Activated CD4-positive, alpha-beta T cell treated with anti-CD3 and anti-CD28 coated beads, Interleukin-2, amount 50 U/mL, for 24 hours (primary cell): ENCODE results near the gene NAP1L2.
A peak's percentile ranks its signal among the peaks of the same experiment; 100 is the strongest.
"Not testable (repeated sequence)": the region's sequence is repeated elsewhere in the genome, so short reads cannot be mapped to it uniquely, and the experiment has no call there.

Experiments
- DNase-seq, 2 donors: peaks; one replicate each; pipeline ENCODE4 v3.0.0-alpha.2; 2020; ENCODE audit warnings: low read depth in 1 of 2, low spot score in 1 of 2

The NAP1L2 gene, protein sequence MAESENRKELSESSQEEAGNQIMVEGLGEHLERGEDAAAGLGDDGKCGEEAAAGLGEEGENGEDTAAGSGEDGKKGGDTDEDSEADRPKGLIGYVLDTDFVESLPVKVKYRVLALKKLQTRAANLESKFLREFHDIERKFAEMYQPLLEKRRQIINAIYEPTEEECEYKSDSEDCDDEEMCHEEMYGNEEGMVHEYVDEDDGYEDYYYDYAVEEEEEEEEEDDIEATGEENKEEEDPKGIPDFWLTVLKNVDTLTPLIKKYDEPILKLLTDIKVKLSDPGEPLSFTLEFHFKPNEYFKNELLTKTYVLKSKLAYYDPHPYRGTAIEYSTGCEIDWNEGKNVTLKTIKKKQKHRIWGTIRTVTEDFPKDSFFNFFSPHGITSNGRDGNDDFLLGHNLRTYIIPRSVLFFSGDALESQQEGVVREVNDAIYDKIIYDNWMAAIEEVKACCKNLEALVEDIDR

DNA sequence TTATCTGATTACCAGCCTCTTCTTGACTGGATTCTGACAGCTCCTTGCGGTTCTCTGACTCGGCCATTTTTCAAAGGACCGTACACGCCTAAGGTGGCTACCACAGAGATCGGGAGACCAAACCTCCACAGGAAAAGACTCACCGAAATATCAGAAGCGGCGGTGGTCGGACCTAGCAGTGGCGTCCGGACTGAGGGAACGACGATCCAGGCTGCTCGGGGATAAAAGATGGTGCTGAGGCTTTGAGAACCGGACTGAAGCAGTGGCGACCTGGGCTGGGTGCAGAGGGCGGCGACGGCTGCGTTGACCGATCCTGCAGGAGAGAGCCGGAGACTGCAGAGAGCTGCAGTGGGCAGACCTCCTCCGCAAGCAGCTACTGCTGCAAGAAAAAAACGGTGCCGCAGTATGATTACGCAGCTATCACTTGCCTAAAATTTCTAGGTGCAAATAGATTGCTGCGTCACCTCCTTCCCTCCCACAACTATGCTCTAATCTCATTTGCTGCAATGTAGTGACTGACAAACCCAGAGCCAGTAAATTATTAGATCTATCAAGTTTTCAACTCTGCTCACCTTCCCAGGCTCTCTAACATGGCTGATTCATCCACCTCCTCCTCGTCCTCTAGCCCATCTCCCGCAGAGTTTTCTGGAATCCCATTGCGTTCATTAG lies at the start of gene NAP1L2:
Gene NAP1L2 (minus strand): TSS at position 426 of the 669 bp plus-strand sequence. CDS start 359 bp downstream, at position 67.
- peak in 1 of 2 donors; percentile 15 for DNase-seq

DNA sequence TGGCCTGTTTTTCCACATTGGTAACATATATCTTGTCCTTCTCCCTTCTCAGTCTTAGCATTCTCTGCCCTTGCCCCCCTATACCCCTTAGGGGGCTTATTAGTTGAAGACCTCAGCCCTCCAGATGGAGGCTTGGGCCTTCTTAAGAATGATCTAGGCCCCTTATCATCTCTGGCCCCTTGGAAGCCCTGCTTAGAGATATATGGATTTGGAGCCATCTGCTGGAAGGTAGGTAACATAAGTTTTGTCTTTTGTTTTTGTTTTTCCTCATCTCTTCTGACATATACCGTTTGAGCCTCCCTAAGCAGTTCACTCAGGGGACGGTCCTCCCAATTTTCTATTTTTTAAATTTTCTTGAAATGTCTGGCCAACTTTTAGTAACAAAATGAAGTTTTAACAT lies 48.3 kb upstream of the NAP1L2 start:
- no peak for DNase-seq

DNA sequence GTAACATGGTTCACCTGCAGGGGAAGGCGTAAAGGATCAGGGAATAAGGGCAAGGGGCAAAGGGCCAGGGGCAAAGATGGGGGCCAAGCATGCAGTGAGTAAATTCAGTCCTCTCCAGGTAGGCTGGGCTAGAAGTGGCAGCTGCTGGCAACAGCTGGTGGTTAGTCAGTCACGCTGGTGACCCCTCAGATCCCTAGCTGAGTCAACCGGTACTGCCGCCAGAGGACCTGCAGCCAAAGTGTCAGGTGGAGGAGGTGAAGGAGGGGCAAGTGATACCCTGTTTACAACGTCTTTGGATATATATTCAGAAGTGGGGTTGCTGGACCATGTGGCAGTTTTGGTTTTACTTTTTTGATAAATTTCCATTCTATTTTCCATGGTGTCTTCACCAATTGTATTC lies 24.6 kb upstream of the NAP1L2 start:
- DNase-seq = no peak

DNA sequence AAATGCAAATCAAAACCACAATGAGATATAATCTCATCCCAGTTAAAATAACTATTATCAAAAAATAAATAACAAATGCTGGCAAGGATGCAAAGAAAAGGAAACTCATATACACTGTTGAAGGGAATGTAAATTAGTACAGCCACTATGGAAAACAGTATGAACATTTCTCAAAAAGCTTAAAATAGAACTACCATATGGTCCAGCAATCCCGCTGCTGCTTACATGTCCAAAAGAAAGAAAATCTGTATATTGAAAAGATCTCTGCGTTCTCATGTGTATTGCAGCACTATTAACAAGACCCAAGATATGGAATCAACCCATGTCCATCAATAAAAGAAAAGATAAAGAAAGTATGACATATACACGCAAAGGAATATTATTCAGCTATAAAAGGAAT lies 3.0 kb upstream of the NAP1L2 start:
- DNase-seq = no peak

DNA sequence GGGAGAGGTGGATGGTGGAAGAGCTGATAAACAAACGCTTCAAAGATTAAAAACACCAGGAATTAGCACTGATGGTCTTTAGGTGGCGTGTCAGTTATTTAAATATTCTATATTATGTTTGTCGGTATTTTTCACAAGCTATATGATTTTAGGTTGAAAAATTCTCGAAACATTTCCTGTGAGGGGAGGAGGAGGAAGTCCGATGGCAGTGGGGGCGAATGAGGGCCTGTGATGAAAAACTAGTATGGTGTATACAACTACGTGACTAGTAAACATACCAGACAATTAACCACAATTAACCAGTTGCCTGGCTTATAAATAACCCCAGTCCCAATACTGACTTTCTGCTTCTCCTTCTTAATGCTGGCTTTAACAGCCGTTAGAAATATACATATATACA lies 595 bp upstream of the NAP1L2 start:
- DNase-seq = no peak

DNA sequence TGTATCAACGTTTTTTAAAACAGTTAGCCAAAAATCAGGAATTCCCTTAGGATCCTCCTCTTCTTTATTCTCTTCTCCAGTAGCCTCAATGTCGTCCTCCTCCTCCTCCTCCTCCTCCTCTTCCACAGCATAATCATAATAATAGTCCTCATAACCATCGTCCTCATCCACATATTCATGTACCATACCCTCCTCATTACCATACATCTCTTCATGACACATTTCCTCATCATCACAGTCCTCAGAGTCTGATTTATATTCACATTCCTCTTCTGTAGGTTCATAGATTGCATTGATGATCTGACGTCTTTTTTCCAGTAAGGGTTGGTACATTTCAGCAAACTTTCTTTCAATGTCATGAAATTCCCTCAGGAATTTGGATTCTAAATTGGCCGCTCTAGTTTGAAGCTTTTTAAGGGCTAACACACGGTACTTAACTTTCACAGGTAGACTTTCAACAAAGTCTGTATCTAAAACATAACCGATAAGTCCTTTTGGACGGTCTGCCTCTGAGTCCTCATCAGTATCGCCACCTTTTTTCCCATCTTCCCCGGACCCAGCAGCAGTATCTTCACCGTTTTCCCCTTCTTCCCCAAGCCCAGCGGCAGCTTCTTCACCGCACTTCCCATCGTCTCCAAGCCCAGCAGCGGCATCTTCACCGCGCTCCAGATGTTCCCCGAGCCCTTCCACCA lies 771 bp downstream of the NAP1L2 start:
- no peak for DNase-seq

DNA sequence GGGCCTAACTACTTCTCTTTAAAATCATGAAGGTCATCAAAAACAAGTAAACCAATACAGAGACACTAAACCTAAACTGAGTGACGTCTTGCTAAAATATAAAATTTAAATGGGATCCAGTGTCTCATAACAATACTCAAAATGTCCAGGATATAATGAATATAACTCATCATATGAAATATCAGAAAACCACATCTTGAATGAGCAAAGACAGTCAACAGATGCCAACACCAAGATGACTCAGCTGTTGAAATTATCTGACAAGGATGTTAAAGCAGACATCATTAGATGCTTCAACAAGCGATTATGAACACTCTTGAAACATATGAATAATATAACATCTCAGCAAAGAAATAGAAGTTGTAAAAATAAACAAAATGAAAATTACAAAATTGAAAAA lies 8.3 kb downstream of the NAP1L2 start:
- DNase-seq = no peak

DNA sequence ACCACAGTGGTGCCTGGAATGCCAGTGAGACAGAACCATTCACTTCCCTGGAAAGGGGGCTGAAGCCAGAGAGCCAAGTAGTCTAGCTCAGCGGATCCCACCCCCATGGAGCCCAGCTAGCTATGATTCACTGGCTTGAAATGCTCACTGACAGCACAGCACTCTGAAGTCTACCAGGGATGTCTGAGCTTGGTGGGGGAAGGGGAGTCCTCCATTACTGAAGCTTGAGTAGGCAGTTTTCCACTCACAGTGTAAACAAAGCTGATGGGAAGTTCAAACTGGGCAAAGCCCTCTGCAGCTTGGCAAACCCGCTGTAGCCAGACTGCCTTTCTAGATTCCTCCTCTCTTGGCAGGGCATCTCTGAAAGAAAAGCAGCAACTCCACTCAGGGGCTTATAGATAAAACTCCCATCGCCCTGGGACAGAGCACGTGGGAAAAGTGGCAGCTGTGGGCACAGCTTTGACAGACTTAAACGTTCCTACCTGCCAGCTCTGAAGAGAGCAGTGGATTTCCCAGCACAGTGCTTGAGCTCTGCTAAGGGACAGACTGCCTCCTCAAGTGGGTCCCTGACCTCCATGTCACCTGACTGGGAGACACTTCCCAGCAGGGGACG lies 32.0 kb downstream of the NAP1L2 start:
- DNase-seq = no peak

DNA sequence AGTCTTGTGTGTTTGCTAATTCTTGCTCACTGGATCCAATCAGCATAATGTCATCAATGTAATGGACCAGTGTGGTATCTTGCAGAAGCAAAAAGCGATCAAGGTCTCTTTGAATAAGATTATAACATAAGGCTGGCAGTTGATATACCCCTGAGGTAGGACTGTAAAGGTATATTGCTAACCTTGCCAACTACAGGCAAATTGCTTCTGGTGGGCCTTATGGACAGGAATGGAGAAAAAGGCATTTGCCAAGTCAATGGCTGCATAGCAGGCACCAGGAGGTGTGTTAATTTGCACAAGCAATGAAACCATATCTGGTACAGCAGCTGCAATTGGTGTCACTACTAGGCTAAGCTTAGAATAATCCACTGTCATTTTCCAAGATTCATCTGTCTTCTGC lies 45.7 kb downstream of the NAP1L2 start:
- DNase-seq = not testable (repeated sequence)
